Ovary (tissue), 9 donors: ENCODE measurements around the gene RPS15. TPM values are rescaled to one million over a fixed set of nuclear protein-coding genes. Genes with fewer than 3 reads are reported as not detected.

Source experiments
- DNase-seq, 5 donors: peaks; one replicate each; pipeline ENCODE4 v3.0.0-alpha.2; 2019 to 2020
- H3K27ac ChIP-seq, 2 donors: fragments of 200-600 bp; one replicate each; pipeline versions ENCODE4 v1.5.1 to v1.8.0; 2019 to 2022
- H3K27me3 ChIP-seq: fragments of 200-600 bp; one replicate; pipeline ENCODE4 v1.8.0; 2022
- H3K36me3 ChIP-seq: fragments of 200-600 bp; sonication (generic); one replicate; pipeline ENCODE4 v1.5.1; 2019
- H3K4me1 ChIP-seq: one replicate; pipeline ENCODE4 v1.8.1; 2013; ENCODE audit warnings: mild to moderate bottlenecking, moderate library complexity; ENCODE audit not compliant: insufficient read depth
- H3K4me3 ChIP-seq: fragments of 200-600 bp; sonication (generic); one replicate; pipeline ENCODE4 v1.5.1; 2017
- H3K9me3 ChIP-seq, 2 donors: fragments of 200-600 bp in 1 of 2; sonication (generic) in 1 of 2; one replicate each; pipeline versions ENCODE4 v1.5.1 to v1.8.1; 2013 to 2019; ENCODE audit warnings: mild to moderate bottlenecking in 1 of 2, moderate library complexity in 1 of 2
- EP300 ChIP-seq: sonication (generic); formaldehyde crosslinking; IDR thresholded peaks from one replicate; pipeline ENCODE4 v1.6.1; 2017; ENCODE audit warnings: antibody characterized with exemption
- POLR2A ChIP-seq: fragments of 450-650 bp; IDR thresholded peaks from one replicate; pipeline ENCODE4 v1.6.1; 2017; ENCODE audit warnings: antibody characterized with exemption, mild to moderate bottlenecking, moderate library complexity
- WGBS, 3 donors: extraction: QIAGEN DNeasy Blood & Tissue Kit in 1 of 3; methylation state at CpG; one replicate each; pipeline versions ENCODE4 v1.1.5 to v1.1.7; 2013 to 2017; 5-methylcytosine and 5-hydroxymethylcytosine counted together
- intact Hi-C, 4 donors: fragments of 100-400 bp; cut with DNase I; formaldehyde crosslinking; loops; one replicate each; pipeline versions ENCODE4 v1.11.0 to v1.15.1; 2022 to 2023
- polyA plus RNA-seq, 2 donors: library from polyadenylated mRNA; stranded (reverse); fragments of 200-250 nt in 1 of 2; fragments of 350-450 nt in 1 of 2; fragmentation: Illumina TruSeq in 1 of 2; extraction: RNeasy Lipid Tissue Mini Kit (QIAGEN cat#74804) in 1 of 2; gene quantifications; one replicate each; pipeline ENCODE4 v1.2.3, GENCODE V29; 2013 to 2014
- total RNA-seq, 7 donors: library from RNA; depleted of rRNA in 2 of 7; stranded (reverse); fragments of >200 nt in 2 of 7; fragmentation: NEBNext Ultra II Directional in 3 of 7; extraction: Animal tissue kit (Norgen Biotek cat#: 25700) in 3 of 7; gene quantifications; one replicate each; pipeline versions ENCODE4 v1.1.0 to v1.2.4, GENCODE V29; 2016 to 2023
- TF ChIP-seq, protein P1 (sequence below), 3 donors: fragments of 450-650 bp in 2 of 3; fragments of 200-600 bp in 1 of 3; IDR thresholded peaks; one replicate each; pipeline versions ENCODE4 v1.5.1 to v1.8.0; 2016 to 2022; ENCODE audit warnings: antibody characterized with exemption in 3 of 3, mild to moderate bottlenecking in 1 of 3
- donor health status: DM: no; HTN: no; CAD: no; lungs with moderate emphysema.
- donor health status: DM: no; HTN: no; CAD: no.
- donor health status: Bipolar disorder and iron deficiency.
- donor health status: DM: yes; HTN: yes; CAD: no.
- donor health status: DM: no; HTN: no; CAD: no.
- donor health status: DM: yes; HTN: yes; CAD: no.

Gene RPS15
- total and polyA plus RNA-seq, 9 donors: 174 to 7,253 (median 2,328) TPM

DNA sequence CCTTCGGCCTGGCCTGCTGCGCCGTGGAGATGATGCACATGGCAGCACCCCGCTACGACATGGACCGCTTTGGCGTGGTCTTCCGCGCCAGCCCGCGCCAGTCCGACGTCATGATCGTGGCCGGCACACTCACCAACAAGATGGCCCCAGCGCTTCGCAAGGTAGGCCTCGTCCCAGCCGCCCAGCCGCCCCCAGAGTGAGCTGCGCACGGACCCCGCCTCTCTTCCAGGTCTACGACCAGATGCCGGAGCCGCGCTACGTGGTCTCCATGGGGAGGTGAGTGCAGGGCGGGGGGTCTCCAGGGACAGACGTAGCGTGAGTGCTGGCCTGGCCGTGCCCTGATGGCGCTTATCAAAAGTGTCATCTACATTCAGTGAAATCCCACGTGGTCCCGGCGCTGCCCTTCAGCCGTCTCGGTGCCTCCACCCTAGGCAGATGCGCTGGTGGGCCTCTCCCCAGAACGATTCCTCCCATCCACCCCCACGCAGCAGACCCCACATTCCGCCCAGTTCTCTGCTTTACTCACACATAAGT lies 47.2 kb upstream of the RPS15 start:
- no peaks in the 10 kb centered on the region for H3K9me3 ChIP-seq
- no peak overlapping the region for H3K4me3 ChIP-seq
- no peak for DNase-seq
- H3K27ac ChIP-seq: no peak overlapping the region
- no peaks in the 10 kb centered on the region for H3K36me3 ChIP-seq
- TF ChIP-seq, protein P1, sequence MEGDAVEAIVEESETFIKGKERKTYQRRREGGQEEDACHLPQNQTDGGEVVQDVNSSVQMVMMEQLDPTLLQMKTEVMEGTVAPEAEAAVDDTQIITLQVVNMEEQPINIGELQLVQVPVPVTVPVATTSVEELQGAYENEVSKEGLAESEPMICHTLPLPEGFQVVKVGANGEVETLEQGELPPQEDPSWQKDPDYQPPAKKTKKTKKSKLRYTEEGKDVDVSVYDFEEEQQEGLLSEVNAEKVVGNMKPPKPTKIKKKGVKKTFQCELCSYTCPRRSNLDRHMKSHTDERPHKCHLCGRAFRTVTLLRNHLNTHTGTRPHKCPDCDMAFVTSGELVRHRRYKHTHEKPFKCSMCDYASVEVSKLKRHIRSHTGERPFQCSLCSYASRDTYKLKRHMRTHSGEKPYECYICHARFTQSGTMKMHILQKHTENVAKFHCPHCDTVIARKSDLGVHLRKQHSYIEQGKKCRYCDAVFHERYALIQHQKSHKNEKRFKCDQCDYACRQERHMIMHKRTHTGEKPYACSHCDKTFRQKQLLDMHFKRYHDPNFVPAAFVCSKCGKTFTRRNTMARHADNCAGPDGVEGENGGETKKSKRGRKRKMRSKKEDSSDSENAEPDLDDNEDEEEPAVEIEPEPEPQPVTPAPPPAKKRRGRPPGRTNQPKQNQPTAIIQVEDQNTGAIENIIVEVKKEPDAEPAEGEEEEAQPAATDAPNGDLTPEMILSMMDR (IDR thresholded peaks at IDR 0.05): no peak
- TF ChIP-seq POLR2A: no peak
- TF ChIP-seq EP300: no peak
- WGBS, 3 donors: 88 to 91% (median 89%) methylated on average over 42 of the region's 42 CpGs
- no peaks in the 10 kb centered on the region for H3K27me3 ChIP-seq
- H3K4me1 ChIP-seq: no peaks in the 10 kb centered on the region
- intact Hi-C loops: no loop called here

DNA sequence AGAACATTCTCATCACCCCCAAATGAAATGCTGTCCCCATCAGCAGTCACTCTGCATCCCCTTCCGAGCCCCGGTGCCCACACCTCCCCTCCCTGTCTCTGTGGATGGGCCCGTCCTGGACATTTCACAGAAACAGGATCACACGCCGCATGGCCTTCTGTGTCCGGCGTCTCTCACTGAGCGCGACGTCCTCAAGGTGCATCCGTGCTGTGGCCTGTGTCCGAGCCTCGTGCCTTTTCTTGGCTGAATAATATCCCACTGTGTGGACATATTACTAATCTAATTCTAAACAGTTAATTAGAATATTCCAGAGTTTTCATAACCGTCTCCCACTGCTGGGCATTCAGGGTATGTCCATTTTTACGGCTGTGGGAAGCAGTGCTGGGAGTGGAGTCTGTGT lies 45.8 kb upstream of the RPS15 start:
- no peaks in the 10 kb centered on the region for H3K36me3 ChIP-seq
- 92 to 94% (median 92%) methylated on average over 15 of the region's 15 CpGs for WGBS, 3 donors
- intact Hi-C loops: no loop called here

DNA sequence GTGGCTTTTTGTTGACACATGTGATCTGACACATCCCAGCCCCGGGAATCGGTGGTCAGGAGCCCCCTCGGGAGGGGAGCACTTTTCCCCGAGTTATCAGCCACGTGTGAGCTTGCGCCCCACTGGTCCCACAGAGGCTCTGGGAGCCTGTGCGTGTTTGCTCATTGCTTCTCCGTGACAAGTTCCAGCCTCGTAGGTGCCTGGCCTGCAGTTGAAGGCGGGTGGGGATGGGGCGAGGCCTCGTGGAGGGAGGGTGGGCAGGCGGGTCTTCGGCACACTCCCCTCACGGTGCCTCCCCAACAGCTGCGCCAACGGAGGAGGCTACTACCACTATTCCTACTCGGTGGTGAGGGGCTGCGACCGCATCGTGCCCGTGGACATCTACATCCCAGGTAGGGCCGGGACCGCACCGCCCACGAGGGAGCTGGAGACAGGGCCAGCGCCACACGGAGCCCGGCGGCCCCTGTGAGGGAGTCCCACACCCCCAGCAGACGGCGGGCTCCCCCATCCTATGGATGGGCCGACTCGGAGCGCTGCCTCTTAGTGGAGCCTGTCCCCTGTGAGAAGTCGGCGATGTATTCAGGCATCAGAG lies 45.2 kb upstream of the RPS15 start:
- DNase-seq: no peak
- Histone ChIP-seq H3K4me1 (no peaks in the 10 kb centered on the region), H3K27ac (no peak overlapping the region), H3K9me3 (no peaks in the 10 kb centered on the region), H3K27me3 (no peaks in the 10 kb centered on the region), H3K36me3 (no peaks in the 10 kb centered on the region), H3K4me3 (no peak overlapping the region)
- WGBS, 3 donors: 89 to 91% (median 91%) methylated on average over 37 of the region's 37 CpGs
- intact Hi-C loops: no loop called here
- TF ChIP-seq EP300 (no peak), POLR2A (no peak)
- TF ChIP-seq, protein P1 (IDR thresholded peaks at IDR 0.05): no peak

More for the DNA sequence above, 45.8 kb upstream of the RPS15 start:
- H3K4me1 ChIP-seq: no peaks in the 10 kb centered on the region
- H3K27me3 ChIP-seq: no peaks in the 10 kb centered on the region
- H3K9me3 ChIP-seq: no peaks in the 10 kb centered on the region
- DNase-seq: no peak
- no peak overlapping the region for H3K4me3 ChIP-seq
- H3K27ac ChIP-seq: no peak overlapping the region
- TF ChIP-seq EP300 (no peak), POLR2A (no peak)
- TF ChIP-seq, protein P1 (IDR thresholded peaks at IDR 0.05): no peak

DNA sequence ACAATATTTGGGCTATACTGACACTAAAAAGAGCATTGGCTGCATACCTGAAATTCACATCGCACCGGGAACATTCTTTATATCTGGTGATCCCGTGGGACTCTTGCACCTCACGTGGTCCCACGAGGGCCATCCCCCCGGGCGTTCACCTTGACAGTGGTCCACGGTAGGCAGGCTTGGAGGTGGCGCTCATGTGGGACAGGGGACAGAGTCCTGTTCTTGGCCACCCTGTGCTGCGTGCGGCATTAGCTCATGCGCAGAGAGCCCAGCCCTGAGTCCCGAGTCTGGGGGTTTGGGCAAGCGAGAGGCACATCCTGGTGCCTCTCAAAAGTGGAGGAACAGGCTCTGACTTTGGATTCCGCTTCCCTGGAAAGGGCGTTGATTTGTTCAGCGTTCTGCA lies 44.4 kb upstream of the RPS15 start:
- intact Hi-C loops: no loop called here
- Histone ChIP-seq H3K27ac (no peak overlapping the region), H3K4me1 (no peaks in the 10 kb centered on the region), H3K4me3 (no peak overlapping the region), H3K36me3 (no peaks in the 10 kb centered on the region), H3K27me3 (no peaks in the 10 kb centered on the region), H3K9me3 (no peaks in the 10 kb centered on the region)
- DNase-seq: no peak
- TF ChIP-seq POLR2A: no peak
- TF ChIP-seq EP300: no peak
- TF ChIP-seq, protein P1 (IDR thresholded peaks at IDR 0.05): no peak
- WGBS, 3 donors: 84 to 88% (median 85%) methylated on average over 17 of the region's 17 CpGs
